HG03342 (cell line): Measurements from ENCODE around the gene COG1.
"Not testable (repeated sequence)": the region's sequence is repeated elsewhere in the genome, so short reads cannot be mapped to it uniquely, and the experiment has no call there.

ENCODE experiments used
- ATAC-seq: cut with Tn5 transposase; IDR thresholded peaks from one replicate; pipeline ENCODE4 v1.9.1; 2021; ENCODE audit warnings: mild to moderate bottlenecking, moderate library complexity; ENCODE audit not compliant: unreplicated experiment

The COG1 gene, protein sequence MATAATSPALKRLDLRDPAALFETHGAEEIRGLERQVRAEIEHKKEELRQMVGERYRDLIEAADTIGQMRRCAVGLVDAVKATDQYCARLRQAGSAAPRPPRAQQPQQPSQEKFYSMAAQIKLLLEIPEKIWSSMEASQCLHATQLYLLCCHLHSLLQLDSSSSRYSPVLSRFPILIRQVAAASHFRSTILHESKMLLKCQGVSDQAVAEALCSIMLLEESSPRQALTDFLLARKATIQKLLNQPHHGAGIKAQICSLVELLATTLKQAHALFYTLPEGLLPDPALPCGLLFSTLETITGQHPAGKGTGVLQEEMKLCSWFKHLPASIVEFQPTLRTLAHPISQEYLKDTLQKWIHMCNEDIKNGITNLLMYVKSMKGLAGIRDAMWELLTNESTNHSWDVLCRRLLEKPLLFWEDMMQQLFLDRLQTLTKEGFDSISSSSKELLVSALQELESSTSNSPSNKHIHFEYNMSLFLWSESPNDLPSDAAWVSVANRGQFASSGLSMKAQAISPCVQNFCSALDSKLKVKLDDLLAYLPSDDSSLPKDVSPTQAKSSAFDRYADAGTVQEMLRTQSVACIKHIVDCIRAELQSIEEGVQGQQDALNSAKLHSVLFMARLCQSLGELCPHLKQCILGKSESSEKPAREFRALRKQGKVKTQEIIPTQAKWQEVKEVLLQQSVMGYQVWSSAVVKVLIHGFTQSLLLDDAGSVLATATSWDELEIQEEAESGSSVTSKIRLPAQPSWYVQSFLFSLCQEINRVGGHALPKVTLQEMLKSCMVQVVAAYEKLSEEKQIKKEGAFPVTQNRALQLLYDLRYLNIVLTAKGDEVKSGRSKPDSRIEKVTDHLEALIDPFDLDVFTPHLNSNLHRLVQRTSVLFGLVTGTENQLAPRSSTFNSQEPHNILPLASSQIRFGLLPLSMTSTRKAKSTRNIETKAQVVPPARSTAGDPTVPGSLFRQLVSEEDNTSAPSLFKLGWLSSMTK

GRCh38 chr17:73192894-73193701, at the start of gene COG1:
Gene COG1, plus strand, starts transcription at chr17:73193055. Its CDS starts 15 bp downstream, at chr17:73193070.
- peak; percentile 67 for ATAC-seq

- ATAC-seq, result not testable (repeated sequence)
Measured at GRCh38 chr17:73144209-73144608, 48.6 kb upstream of the COG1 start.

DNA sequence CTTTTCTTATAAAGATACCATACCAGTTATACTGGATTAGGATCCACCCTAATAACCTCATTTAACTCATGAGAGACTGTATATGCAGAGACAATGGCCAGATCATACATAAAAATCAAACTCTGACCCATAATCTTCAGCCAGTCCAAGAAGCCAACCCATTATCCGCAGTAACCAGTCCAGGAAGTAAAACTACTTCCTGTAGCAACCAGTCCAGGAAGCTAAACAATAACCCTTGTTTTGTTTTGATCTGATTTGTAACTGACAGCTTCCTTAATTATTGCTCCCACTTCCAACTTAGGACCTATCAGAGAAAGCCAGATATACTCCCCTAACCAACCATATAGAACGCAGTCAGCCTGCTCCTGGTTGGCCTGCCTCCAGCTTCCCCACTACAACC, 47.2 kb upstream of the COG1 start:
- ATAC-seq, result no peak

GRCh38 chr17:73147791-73148190, 45.1 kb upstream of the COG1 start:
- ATAC-seq, result not testable (repeated sequence)

DNA sequence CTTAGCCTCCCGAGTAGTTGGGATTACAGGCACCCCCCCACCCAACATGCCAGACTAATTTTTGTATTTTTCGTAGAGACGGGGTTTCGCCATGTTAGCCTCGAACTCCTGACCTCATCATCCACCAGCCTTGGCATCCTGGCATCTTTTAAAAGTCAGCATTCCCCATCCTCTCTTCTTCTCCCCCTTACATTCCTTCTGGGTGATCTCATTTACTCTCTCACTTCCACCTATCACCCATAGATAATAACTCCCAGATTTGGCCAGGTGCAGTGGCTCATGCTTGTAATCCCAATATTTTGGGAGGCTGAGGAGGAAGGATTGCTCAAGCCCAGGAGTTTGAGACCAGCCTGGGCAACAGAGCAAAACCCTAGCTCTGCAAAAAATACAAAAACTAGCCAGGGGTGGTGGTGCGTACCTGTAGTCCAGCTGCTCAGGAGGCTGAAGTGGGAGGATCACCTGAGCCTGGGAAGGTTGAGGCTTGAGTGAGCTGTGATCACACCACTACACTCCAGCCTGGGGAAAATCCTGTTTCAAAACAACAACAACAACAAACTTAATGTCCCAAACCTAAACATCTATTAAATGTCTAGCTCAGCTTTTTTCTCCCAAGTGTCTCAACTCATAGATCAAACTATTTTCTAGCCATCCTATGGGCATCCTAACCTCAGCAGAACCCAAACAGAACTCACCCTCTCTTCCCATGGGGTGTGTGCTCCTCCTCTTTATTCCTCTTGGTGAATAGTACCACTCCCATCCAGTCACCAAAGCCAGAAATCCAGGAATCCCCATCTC, 44.1 kb upstream of the COG1 start:
- no peak for ATAC-seq

DNA sequence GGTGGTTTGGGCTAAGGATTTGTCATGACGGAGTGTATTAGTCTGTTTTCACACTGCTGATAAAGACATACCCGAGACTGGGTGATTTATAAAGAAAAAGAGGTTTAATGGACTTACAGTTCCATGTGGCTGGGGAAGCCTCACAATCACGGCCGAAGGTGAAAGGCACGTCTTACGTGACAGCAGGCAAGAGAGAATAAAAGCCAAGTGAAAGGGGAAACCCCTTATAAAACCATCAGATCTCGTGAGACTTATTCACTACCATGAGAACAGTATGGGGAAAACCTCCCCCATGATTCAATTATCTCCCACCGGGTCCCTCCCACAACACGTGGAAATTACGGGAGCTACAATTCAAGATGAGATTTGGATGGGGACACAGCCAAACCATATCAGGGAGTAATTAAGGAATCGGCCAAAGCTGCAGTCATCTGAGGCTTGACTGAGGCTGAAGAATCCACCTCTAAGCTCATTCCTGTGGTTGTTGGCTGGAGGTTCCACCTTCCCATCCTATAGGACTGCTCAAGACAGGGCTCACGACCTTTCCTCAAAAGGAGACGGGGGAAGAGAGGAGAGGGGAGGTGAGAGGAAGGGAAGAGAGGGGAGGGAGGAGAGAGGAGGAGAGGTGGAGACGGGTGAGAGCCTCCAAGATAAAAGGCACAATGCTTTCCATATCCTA, 42.1 kb upstream of the COG1 start:
- not testable (repeated sequence) for ATAC-seq

DNA sequence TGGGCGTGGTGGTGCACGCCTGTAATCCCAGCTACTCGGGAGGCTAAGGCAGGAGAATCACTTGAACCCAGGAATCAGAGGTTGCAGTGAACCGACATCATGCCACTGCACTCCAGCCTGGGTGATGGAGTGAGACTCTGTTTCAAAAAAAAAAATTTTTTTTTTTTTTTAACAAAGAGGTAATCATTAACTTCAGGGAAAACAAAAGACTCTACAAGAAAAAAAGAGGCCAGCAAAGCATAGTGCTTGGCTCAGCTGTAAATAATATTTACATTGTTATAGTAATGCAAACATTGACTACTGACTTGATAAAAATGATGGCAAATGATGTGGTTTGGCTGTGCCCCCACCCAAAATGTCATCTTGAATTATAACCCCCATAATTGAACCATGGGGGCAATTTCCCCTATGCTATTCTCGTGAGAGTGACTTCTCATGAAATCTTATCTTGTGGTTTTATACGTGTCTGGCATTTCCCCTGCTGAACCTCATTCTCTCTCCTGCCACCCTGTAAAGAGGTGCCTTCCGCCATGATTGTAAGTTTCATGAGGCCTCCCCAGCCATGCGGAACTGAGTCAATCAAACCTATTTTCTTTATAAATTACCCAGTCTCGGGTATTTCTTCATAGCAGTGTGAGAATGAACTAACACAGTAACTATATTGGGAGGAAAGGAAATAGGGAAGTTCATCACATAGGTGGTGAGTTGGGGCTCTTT, 40.8 kb upstream of the COG1 start:
- no peak for ATAC-seq

DNA sequence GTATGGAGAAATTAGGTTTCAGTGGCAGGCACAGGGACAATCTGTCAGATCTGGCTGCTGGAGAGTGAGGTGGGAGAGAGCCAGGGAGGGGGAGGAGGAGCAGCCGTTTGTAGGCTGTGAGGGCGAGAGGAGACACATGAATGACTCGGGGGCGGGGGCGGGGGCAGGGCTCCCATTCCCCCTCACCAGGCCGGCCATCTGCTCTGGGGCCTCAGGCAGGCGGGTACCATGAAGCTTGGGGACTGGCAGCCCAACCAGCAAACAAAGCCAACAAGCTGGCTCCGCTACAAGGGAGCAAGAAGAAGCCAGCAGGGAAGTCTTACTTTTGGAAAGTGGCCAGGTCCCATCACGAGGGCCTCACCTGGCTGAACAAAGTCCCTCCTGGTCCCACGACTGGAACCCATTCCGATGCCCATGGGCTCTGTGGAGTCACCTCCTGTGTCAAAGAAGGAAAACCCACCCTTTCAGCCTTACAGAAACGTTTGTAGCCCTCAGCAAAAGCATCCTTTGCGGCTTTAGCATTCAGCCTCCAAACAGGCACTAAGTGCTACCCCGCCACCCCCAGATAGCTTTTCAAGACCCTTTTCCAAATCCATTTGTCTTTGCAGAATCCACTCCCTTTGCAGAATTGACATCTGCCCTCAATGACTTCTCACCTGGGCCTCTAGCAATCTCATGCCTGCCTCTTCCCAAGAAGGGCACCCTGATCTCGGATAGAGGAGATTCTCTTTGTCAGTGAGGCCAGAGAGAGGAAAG, 37.3 kb upstream of the COG1 start:
- peak; percentile 14 for ATAC-seq

DNA sequence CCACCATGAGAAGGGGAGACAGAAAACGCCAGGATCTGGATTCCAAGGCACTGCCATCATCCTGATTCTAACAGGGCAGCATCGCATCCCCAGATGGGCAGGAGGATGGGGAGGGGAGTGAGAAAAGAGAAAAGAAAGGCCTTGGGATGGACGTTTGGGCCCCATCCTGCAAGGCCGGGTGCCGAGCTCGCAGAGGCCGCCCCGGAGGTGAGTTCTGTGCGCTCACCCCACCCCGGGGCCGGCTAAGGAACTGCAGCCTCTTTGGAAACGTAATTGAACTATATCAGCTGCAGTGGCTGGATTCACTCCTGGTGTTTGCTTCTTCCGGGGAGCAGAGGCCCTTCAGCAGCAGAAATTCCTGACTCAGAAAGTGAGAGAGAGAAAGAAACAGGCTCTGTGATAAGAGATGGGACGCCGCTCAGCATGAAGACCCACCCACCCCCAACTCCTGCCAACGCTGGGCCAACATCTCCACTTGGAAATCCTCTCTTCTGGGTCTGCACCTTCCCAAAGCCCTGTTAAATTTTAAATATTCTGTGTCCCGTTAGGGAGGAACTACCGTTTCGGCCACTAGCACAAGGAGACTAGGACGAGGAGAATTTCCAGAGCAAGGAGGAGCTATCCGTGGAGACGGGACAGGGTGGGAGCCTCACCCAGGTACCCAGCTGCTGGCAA, 36.6 kb upstream of the COG1 start:
- peak; percentile 76 for ATAC-seq

DNA sequence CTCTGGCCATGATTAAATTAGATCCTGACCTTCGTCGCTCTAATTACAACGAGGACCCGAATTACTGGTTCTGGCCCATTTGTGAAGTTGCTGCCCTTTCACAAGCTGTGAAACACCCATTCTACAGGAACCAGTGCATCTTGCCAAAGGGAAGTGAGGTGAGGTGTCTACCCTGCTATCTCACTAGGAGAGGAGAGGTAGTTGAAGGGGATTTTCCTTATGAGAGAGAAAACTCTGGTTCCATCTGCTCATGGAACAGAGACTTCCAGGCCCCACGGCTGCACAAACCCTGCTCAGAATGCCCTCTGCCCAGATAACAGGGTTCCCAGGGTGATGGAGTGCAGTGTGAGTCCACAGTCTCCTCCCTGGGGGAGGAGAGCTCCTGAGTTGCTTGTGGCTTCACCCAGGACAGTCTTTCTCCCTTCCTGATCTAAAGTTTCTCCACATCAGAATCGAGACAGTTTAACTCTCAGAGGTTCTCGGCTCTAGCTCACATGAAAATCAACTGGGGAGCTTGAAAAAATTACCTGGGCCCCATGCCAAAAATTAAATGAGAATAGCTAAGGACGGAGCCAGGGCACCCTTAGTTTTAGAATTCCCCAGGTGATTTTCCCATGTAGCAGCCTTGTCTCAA, 35.9 kb upstream of the COG1 start:
- ATAC-seq, result no peak

DNA sequence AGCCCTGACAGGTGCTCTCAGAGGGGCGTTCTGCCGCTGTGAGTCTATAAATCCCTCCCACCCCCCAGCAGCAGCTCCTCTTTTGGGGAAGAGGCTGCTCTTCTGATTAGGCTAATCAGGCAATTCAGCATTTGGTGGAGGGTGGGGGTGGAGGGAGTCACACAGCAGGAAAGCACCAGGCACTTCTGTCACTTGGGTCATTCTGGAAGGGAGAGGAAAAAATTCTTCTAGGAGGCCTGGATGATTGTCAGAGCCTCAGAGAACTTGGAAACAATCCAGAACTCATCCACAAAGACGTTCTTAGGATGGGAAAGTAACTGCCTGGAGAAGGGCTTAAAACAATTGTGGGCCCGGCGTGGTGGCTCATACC, 35.3 kb upstream of the COG1 start:
- ATAC-seq, result no peak

- no peak for ATAC-seq
Measured at GRCh38 chr17:73158133-73158532, 34.7 kb upstream of the COG1 start.

- ATAC-seq, result no peak
Measured at GRCh38 chr17:73160980-73161630, 31.8 kb upstream of the COG1 start.

GRCh38 chr17:73163043-73163442, 29.8 kb upstream of the COG1 start:
- ATAC-seq, result no peak

DNA sequence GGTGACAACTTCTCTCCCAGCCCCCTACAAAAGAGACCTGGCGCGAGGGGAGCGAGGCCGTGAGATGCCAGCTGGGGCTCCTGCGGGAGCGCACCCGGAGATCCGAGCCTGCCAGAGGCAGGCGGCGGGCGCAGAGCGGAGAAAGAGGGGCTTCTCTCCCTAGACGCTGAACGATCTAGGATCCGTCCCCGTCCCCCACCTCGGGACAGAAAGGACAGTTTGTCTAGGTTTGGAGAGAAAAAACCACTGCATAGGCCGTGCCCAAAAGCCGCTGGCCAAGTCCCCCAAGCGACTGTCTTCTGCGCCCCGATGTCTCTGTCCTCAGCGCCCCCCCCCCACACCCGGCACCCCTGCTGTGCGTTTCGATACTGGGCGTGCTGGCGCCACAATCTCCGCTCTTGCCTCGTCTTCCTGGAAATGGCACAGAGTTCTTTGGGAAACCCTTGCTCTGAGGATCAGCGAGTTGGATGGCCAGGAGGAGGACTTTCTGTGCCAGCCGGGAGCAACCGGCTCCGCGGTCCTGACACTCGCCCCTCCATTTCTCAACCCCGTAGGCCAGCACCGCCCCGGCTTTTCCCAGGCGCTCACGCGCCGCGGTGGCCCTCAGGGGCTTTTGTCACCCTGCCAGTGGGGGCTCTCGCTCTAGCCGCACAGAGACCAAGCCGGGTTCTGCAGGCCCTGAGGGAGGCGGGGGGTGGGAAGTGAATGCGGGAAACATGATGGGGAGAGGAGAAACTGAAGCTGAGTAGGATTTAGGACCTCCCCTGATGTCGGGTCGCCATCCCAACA, 27.0 kb upstream of the COG1 start:
- no peak for ATAC-seq
